Sigmoid colon (tissue), 7 donors: ENCODE measurements around the gene SASS6. TPM values are rescaled to one million over a fixed set of nuclear protein-coding genes. Genes with fewer than 3 reads are reported as not detected.

Source experiments
- DNase-seq: peaks from one replicate; pipeline ENCODE4 v3.0.0-alpha.2; 2019
- H3K27ac ChIP-seq, 4 donors: fragments of 200-600 bp; sonication (generic); one replicate each; pipeline ENCODE4 v1.5.1; 2016 to 2019; ENCODE audit warnings: mild to moderate bottlenecking in 1 of 4
- H3K27me3 ChIP-seq, 3 donors: fragments of 200-600 bp; sonication (generic); one replicate each; pipeline ENCODE4 v1.5.1; 2019; ENCODE audit warnings: mild to moderate bottlenecking in 1 of 3
- H3K36me3 ChIP-seq, 4 donors: fragments of 200-600 bp; sonication (generic); one replicate each; pipeline ENCODE4 v1.5.1; 2016 to 2019
- H3K4me1 ChIP-seq, 4 donors: fragments of 200-600 bp; sonication (generic); one replicate each; pipeline ENCODE4 v1.5.1; 2017 to 2019
- H3K4me3 ChIP-seq, 4 donors: fragments of 200-600 bp; sonication (generic); one replicate each; pipeline ENCODE4 v1.5.1; 2017 to 2019; ENCODE audit warnings: mild to moderate bottlenecking in 2 of 4, moderate library complexity in 1 of 4
- H3K9me3 ChIP-seq, 4 donors: fragments of 200-600 bp in 3 of 4; sonication (generic) in 3 of 4; one replicate each; pipeline versions ENCODE4 v1.5.1 to v1.6.1; 2013 to 2019
- EP300 ChIP-seq, 4 donors: sonication (generic); formaldehyde crosslinking; IDR thresholded peaks; one replicate each; pipeline ENCODE4 v1.6.1; 2017; ENCODE audit warnings: antibody characterized with exemption in 4 of 4
- POLR2A ChIP-seq, 2 donors: fragments of 450-650 bp; IDR thresholded peaks; one replicate each; pipeline ENCODE4 v1.6.1; 2016; ENCODE audit warnings: antibody characterized with exemption in 2 of 2, mild to moderate bottlenecking in 2 of 2, moderate library complexity in 2 of 2
- POLR2AphosphoS5 ChIP-seq, 4 donors: sonication (generic); formaldehyde crosslinking; IDR thresholded peaks; one replicate each; pipeline ENCODE4 v1.6.1; 2017; ENCODE audit warnings: antibody characterized with exemption in 4 of 4
- WGBS, 2 donors: extraction: QIAGEN DNeasy Blood & Tissue Kit; methylation state at CpG; one replicate each; pipeline ENCODE4 v1.1.7; 2013; 5-methylcytosine and 5-hydroxymethylcytosine counted together
- intact Hi-C: fragments of 100-400 bp; cut with DNase I; formaldehyde crosslinking; loops from one replicate; pipeline ENCODE4 v1.15.1; 2023
- polyA plus RNA-seq, 3 donors: library from polyadenylated mRNA; stranded (reverse); fragments of 200-250 nt; gene quantifications; one replicate each; pipeline ENCODE4 v1.2.3, GENCODE V29; 2013
- total RNA-seq, 4 donors: library from RNA; depleted of rRNA; stranded (reverse); fragments of >200 nt; gene quantifications; one replicate each; pipeline ENCODE4 v1.1.0, GENCODE V29; 2016
- TF ChIP-seq, protein P1 (sequence below), 4 experiments: fragments of 450-650 bp in 3 of 4; fragments of 200-600 bp in 1 of 4; IDR thresholded peaks; one replicate each; pipeline ENCODE4 v1.5.1; 2016 to 2019; ENCODE audit warnings: antibody characterized with exemption in 4 of 4, mild to moderate bottlenecking in 3 of 4, moderate library complexity in 2 of 4
- donor health status: healthy with polysubstance abuse.
- donor health status: Bipolar disorder and iron deficiency.
- donor health status: healthy.

SASS6 gene
- total and polyA plus RNA-seq, 7 donors, result 0.92 to 7.1 (median 2.7) TPM

DNA sequence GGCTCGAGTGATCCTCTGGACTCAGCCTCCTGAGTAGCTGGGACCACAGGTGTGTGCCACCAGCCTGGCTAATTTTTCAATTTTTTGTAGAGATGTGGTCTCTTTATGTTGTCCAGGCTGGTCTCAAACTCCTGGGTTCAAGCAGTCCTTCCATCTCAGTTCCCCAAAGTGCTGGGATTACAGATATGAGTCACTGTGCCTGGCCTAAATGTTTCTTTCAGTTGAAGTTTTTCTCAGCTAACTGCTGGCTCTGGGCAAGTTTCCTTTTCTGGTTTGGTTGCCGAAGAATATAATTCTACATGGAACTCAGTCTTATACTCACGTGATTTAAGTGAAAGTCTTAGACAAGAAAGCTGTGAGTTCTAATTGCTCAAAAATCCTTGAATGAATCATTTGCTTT is 57.0 kb downstream of the SASS6 start:
- Histone ChIP-seq H3K27ac (no peak overlapping the region), H3K4me3 (no peak overlapping the region), H3K9me3 (no peaks in the 10 kb centered on the region), H3K4me1 (no peaks in the 10 kb centered on the region), H3K27me3 (no peaks in the 10 kb centered on the region), H3K36me3 (peaks cover 8 to 79% (median 19%) of the 10 kb centered on the region in 4 donors)
- no peak for TF ChIP-seq EP300 (IDR thresholded peaks at IDR 0.05)
- no peak for TF ChIP-seq POLR2AphosphoS5 (IDR thresholded peaks at IDR 0.05)
- no peak for TF ChIP-seq POLR2A (IDR thresholded peaks at IDR 0.05)
- TF ChIP-seq, protein P1, sequence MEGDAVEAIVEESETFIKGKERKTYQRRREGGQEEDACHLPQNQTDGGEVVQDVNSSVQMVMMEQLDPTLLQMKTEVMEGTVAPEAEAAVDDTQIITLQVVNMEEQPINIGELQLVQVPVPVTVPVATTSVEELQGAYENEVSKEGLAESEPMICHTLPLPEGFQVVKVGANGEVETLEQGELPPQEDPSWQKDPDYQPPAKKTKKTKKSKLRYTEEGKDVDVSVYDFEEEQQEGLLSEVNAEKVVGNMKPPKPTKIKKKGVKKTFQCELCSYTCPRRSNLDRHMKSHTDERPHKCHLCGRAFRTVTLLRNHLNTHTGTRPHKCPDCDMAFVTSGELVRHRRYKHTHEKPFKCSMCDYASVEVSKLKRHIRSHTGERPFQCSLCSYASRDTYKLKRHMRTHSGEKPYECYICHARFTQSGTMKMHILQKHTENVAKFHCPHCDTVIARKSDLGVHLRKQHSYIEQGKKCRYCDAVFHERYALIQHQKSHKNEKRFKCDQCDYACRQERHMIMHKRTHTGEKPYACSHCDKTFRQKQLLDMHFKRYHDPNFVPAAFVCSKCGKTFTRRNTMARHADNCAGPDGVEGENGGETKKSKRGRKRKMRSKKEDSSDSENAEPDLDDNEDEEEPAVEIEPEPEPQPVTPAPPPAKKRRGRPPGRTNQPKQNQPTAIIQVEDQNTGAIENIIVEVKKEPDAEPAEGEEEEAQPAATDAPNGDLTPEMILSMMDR (IDR thresholded peaks at IDR 0.05), result no peak
- no peak for DNase-seq
- intact Hi-C loops, result no loop called here
- WGBS, 2 donors, result 86 to 87% methylated on average over 3 of the region's 3 CpGs

DNA sequence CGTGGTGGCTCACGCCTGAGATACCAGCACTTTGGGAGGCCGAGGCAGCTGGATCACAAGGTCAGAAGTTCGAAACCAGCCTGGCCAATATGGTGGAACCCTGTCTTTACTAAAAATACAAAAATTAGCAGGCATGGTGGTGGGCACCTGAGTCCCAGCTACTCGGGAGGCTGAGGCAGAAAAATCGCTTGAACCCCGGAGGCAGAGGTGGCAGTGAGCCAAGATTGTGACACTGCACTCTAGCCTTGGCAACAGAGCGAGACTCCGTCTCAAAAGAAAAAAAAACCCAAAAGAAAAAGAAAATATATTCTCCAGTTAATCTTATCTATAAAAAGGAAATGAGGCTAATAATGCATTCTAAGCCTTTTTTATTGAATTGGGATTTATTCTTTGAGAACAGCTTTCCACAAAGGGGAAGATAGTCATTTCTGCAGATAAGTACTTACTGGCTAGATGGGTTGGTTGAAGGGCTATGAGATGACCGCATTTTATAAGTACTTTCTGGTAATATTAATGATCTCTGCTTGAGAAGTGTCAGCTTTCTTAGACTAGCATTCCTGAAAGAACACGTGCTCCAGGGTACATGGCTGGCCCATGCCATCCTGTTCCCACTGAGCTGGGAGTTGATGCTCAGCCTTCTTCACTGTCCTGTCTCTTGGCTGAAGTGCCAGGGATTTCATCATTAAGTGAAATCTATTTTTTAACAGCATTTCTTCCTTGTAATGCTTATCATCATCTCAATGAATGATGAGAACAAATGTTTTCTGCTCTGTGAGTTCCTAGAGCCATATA is 57.9 kb downstream of the SASS6 start:
- Histone ChIP-seq H3K9me3 (no peaks in the 10 kb centered on the region), H3K36me3 (peaks cover 14 to 79% (median 24%) of the 10 kb centered on the region in 4 donors), H3K4me1 (no peaks in the 10 kb centered on the region), H3K27ac (no peak overlapping the region), H3K27me3 (no peaks in the 10 kb centered on the region), H3K4me3 (no peak overlapping the region)
- WGBS, 2 donors, result 93% methylated on average over 11 of the region's 11 CpGs
- TF ChIP-seq, protein P1 (IDR thresholded peaks at IDR 0.05), result no peak
- no peak for TF ChIP-seq POLR2A (IDR thresholded peaks at IDR 0.05)
- intact Hi-C loops, result no loop called here
- no peak for DNase-seq

DNA sequence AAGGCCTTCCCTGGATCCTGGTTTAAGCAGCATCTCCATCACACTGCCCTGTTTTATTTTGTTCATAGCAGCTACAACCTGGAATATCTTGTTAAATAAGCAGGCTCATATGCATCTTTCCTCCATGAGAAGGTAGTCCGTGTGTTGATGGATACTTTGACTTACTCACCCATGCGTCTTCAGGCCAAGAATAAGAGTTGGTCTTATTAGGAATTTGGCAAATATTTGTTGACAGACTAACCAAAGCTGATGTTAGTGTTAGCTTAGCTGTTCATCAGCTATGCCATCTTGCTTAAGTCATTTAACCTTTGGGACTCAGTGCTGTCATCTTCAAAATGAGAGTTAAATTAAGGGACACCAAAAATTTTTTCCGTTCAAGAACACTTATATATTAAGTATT is 59.2 kb downstream of the SASS6 start:
- 94 to 97% methylated on average over 3 of the region's 3 CpGs for WGBS, 2 donors
- H3K36me3 ChIP-seq, result peaks cover 21 to 79% (median 30%) of the 10 kb centered on the region in 4 donors
- H3K27me3 ChIP-seq, result no peaks in the 10 kb centered on the region
- intact Hi-C loops, result no loop called here
- no peak overlapping the region for H3K27ac ChIP-seq
- no peak for DNase-seq
- no peaks in the 10 kb centered on the region for H3K4me1 ChIP-seq
- H3K4me3 ChIP-seq, result no peak overlapping the region
- no peaks in the 10 kb centered on the region for H3K9me3 ChIP-seq
- TF ChIP-seq EP300 (IDR thresholded peaks at IDR 0.05), result no peak
- no peak for TF ChIP-seq POLR2AphosphoS5 (IDR thresholded peaks at IDR 0.05)
- no peak for TF ChIP-seq POLR2A (IDR thresholded peaks at IDR 0.05)
- TF ChIP-seq, protein P1 (IDR thresholded peaks at IDR 0.05), result no peak

DNA sequence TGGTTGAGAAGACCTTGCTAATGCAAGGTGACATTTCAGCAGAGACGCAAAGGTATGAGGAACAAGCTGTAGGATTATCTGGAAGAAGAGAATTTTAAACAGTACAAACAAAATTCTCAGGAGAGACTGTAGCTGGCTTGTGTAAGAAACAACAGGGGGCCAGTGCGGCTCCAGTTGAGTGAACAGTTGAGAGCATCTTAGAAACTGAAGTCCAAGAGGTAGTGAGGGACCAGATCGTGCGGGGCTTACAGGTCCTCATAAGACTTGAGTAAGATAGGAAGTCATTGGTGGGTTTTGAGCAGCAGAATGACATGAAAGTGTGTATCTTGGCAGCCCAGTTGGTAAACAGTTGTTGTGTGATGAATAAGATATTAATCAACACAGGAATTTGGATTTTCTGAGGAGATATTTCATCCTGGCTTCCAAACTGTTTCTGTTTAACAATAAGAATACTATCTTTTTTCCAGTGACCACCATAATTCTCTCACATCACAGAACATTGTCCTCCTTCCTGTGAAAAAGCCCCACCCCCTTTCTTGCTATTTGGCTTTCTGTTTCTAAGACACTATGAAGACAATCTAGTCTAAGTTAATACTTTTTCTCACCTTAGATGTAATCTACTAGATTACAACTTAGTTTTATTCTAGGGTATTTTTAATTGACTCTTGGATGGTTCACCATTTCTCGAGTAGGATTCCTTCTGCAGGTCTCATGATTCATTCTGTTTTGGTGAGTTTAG is 62.4 kb downstream of the SASS6 start:
- H3K4me1 ChIP-seq, result no peaks in the 10 kb centered on the region
- WGBS, 2 donors, result 97 to 98% methylated on average over 5 of the region's 5 CpGs
- no peak for DNase-seq
- H3K9me3 ChIP-seq, result no peaks in the 10 kb centered on the region
- no peak overlapping the region for H3K27ac ChIP-seq
- intact Hi-C loops, result no loop called here
- no peak overlapping the region for H3K4me3 ChIP-seq
- no peaks in the 10 kb centered on the region for H3K27me3 ChIP-seq
- H3K36me3 ChIP-seq, result peaks cover 33 to 81% (median 40%) of the 10 kb centered on the region in 4 donors
- TF ChIP-seq EP300 (IDR thresholded peaks at IDR 0.05) (no peak), POLR2A (IDR thresholded peaks at IDR 0.05) (no peak), POLR2AphosphoS5 (IDR thresholded peaks at IDR 0.05) (no peak)
- TF ChIP-seq, protein P1 (IDR thresholded peaks at IDR 0.05), result no peak
